Adipose tissue (tissue), 3 donors: Measurements from ENCODE around the gene PSG4. TPM values are rescaled to one million over a fixed set of nuclear protein-coding genes. Genes with fewer than 3 reads are reported as not detected.

Experiments
- polyA plus RNA-seq, 3 donors: library from polyadenylated mRNA; stranded (reverse); fragments of 200-250 nt; gene quantifications; one replicate each; pipeline ENCODE4 v1.2.3, GENCODE V29; 2013
- donor health status: healthy with polysubstance abuse.
- donor health status: Bipolar disorder and iron deficiency.
- donor health status: healthy.

Gene PSG4
- polyA plus RNA-seq, 3 donors = 0.09 TPM; not detected in 2

Other genes with a start within 250 kb of the PSG4 start
- gene PSG11, start 179.2 kb downstream of the PSG4 start, polyA plus RNA-seq = not detected
- not detected for gene PSG2, start 122.9 kb downstream of the PSG4 start, polyA plus RNA-seq
- not detected for gene PSG5, start 19.1 kb downstream of the PSG4 start, polyA plus RNA-seq
- gene PSG9, start 63.9 kb upstream of the PSG4 start, polyA plus RNA-seq = under 1 TPM in 1 of 3 donors, not detected in 2; 0.34 TPM
- gene CD177, start 148.0 kb upstream of the PSG4 start, polyA plus RNA-seq = 10 to 100 TPM in 1 of 3 donors, 1 to 10 TPM in 1, under 1 TPM in 1; 0.14 to 13.0 (median 7.3) TPM
- under 1 TPM in 1 of 3 donors, not detected in 2; 0.06 TPM for gene TEX101, start 209.3 kb upstream of the PSG4 start, polyA plus RNA-seq